HG03066 (cell line): Measurements from ENCODE around the gene FUT6.

ENCODE experiments used
- ATAC-seq: cut with Tn5 transposase; IDR thresholded peaks from one replicate; pipeline ENCODE4 v1.9.1; 2021; ENCODE audit warnings: low read depth; ENCODE audit not compliant: unreplicated experiment

The FUT6 gene

GRCh38 chr19:5828661-5829566 is 10.6 kb downstream of the FUT6 start:
- ATAC-seq: no peak

GRCh38 chr19:5827891-5828660 is 11.4 kb downstream of the FUT6 start:
- peak; percentile 55 for ATAC-seq

GRCh38 chr19:5827342-5827890 is 12.1 kb downstream of the FUT6 start:
- no peak for ATAC-seq

GRCh38 chr19:5826531-5827341 is 12.8 kb downstream of the FUT6 start:
- ATAC-seq: no peak

GRCh38 chr19:5825178-5825577 is 14.3 kb downstream of the FUT6 start:
- ATAC-seq: no peak

- ATAC-seq: no peak
These were observed 14.8 kb downstream of the FUT6 start for GRCh38 chr19:5824751-5825150.

- ATAC-seq: no peak
These were observed 15.8 kb downstream of the FUT6 start for GRCh38 chr19:5823579-5824281.

GRCh38 chr19:5822181-5822844 is 17.2 kb downstream of the FUT6 start:
- no peak for ATAC-seq

GRCh38 chr19:5821521-5822180 is 17.9 kb downstream of the FUT6 start:
- ATAC-seq: no peak

- ATAC-seq: no peak
These were observed 18.7 kb downstream of the FUT6 start for GRCh38 chr19:5820785-5821184.

GRCh38 chr19:5818594-5818993 is 20.9 kb downstream of the FUT6 start:
- ATAC-seq: no peak

GRCh38 chr19:5817218-5817617 is 22.3 kb downstream of the FUT6 start:
- no peak for ATAC-seq

- ATAC-seq: no peak
These were observed 24.7 kb downstream of the FUT6 start for GRCh38 chr19:5814852-5815246.

- ATAC-seq: no peak
These were observed 25.2 kb downstream of the FUT6 start for GRCh38 chr19:5814123-5814851.

GRCh38 chr19:5811117-5811516 is 28.4 kb downstream of the FUT6 start:
- ATAC-seq: no peak

- no peak for ATAC-seq
These were observed 30.0 kb downstream of the FUT6 start for GRCh38 chr19:5809469-5809868.

GRCh38 chr19:5809053-5809452 is 30.4 kb downstream of the FUT6 start:
- no peak for ATAC-seq

- ATAC-seq: no peak
These were observed 31.2 kb downstream of the FUT6 start for GRCh38 chr19:5808120-5808816.
